ENCODE measurements around the gene SLC13A2. TPM values are rescaled to one million over a fixed set of nuclear protein-coding genes. Genes with fewer than 3 reads are reported as not detected.

The SLC13A2 gene
- polyA plus RNA-seq, 12 donors, result 0.12 to 18.2 TPM; not detected in 10

- no peak for DNase-seq
Observed at GRCh38 chr17:28534740-28535375, 61.4 kb downstream of the SLC13A2 start.

GRCh38 chr17:28536532-28537218 is 63.2 kb downstream of the SLC13A2 start:
- DNase-seq, result no peak

- no peak for DNase-seq
Observed at GRCh38 chr17:28537219-28537610, 63.8 kb downstream of the SLC13A2 start.

- no peak for DNase-seq
Observed at GRCh38 chr17:28538296-28538895, 65.0 kb downstream of the SLC13A2 start.

- no peak for DNase-seq
Observed at GRCh38 chr17:28540231-28540630, 66.8 kb downstream of the SLC13A2 start.

- no peak for DNase-seq
Observed at GRCh38 chr17:28541439-28541838, 68.0 kb downstream of the SLC13A2 start.

- DNase-seq, result no peak
Observed at GRCh38 chr17:28544402-28545140, 71.1 kb downstream of the SLC13A2 start.

- no peak for DNase-seq
Observed at GRCh38 chr17:28545141-28545503, 71.7 kb downstream of the SLC13A2 start.

GRCh38 chr17:28545787-28546415 is 72.5 kb downstream of the SLC13A2 start:
- no peak for DNase-seq

- DNase-seq, result no peak
Observed at GRCh38 chr17:28547096-28547622, 73.7 kb downstream of the SLC13A2 start.

Other genes starting within 250 kb of the SLC13A2 start
- 10 to 100 TPM in 11 of 12 donors, not detected in 1; 14.9 to 50.2 (median 21.7) TPM for gene TMEM97, start 154.4 kb upstream of the SLC13A2 start, polyA plus RNA-seq (ENCODE audit: insufficient read length in 12 of 12)
- gene IFT20, start 138.2 kb upstream of the SLC13A2 start, polyA plus RNA-seq (ENCODE audit: insufficient read length in 12 of 12), result 10 to 100 TPM in 11 of 12 donors, not detected in 1; 20.2 to 74.8 (median 37.7) TPM
- gene TNFAIP1, start 137.9 kb upstream of the SLC13A2 start, polyA plus RNA-seq (ENCODE audit: insufficient read length in 12 of 12), result 10 to 100 TPM in 11 of 12 donors, not detected in 1; 28.3 to 40.3 (median 32.2) TPM
- 10 to 100 TPM in 11 of 12 donors, not detected in 1; 30.2 to 63.0 (median 57.6) TPM for gene POLDIP2, start 116.1 kb upstream of the SLC13A2 start, polyA plus RNA-seq (ENCODE audit: insufficient read length in 12 of 12)
- gene SEBOX, start 108.4 kb upstream of the SLC13A2 start, polyA plus RNA-seq (ENCODE audit: insufficient read length in 12 of 12), result not detected
- gene VTN, start 103.3 kb upstream of the SLC13A2 start, polyA plus RNA-seq (ENCODE audit: insufficient read length in 12 of 12), result 10 to 100 TPM in 1 of 12 donors, 1 to 10 TPM in 2, under 1 TPM in 7, not detected in 2; 0.34 to 13.8 (median 0.63) TPM
- gene SARM1, start 102.0 kb upstream of the SLC13A2 start, polyA plus RNA-seq (ENCODE audit: insufficient read length in 12 of 12), result 10 to 100 TPM in 1 of 12 donors, 1 to 10 TPM in 10, not detected in 1; 4.3 to 21.5 (median 5.4) TPM
- 10 to 100 TPM in 3 of 12 donors, 1 to 10 TPM in 8, not detected in 1; 6.3 to 10.2 (median 9.0) TPM for gene SLC46A1, start 67.4 kb upstream of the SLC13A2 start, polyA plus RNA-seq (ENCODE audit: insufficient read length in 12 of 12)
- 10 to 100 TPM in 1 of 12 donors, 1 to 10 TPM in 2, under 1 TPM in 1, not detected in 8; 0.13 to 10.7 (median 2.1) TPM for gene FOXN1, start 32.7 kb downstream of the SLC13A2 start, polyA plus RNA-seq (ENCODE audit: insufficient read length in 12 of 12)
- 10 to 100 TPM in 11 of 12 donors, not detected in 1; 10.0 to 35.2 (median 14.3) TPM for gene UNC119, start 79.0 kb downstream of the SLC13A2 start, polyA plus RNA-seq (ENCODE audit: insufficient read length in 12 of 12)
- 10 to 100 TPM in 11 of 12 donors, not detected in 1; 35.5 to 66.0 (median 45.0) TPM for gene PIGS, start 97.9 kb downstream of the SLC13A2 start, polyA plus RNA-seq (ENCODE audit: insufficient read length in 12 of 12)
- 1 to 10 TPM in 9 of 12 donors, under 1 TPM in 1, not detected in 2; 0.85 to 7.5 (median 2.1) TPM for gene ALDOC, start 103.3 kb downstream of the SLC13A2 start, polyA plus RNA-seq (ENCODE audit: insufficient read length in 12 of 12)
- 10 to 100 TPM in 11 of 12 donors, not detected in 1; 13.4 to 40.4 (median 20.9) TPM for gene SPAG5, start 125.4 kb downstream of the SLC13A2 start, polyA plus RNA-seq (ENCODE audit: insufficient read length in 12 of 12)
- 10 to 100 TPM in 9 of 12 donors, 1 to 10 TPM in 2, not detected in 1; 8.0 to 32.5 (median 16.8) TPM for gene RSKR, start 140.5 kb downstream of the SLC13A2 start, polyA plus RNA-seq (ENCODE audit: insufficient read length in 12 of 12)
- 10 to 100 TPM in 11 of 12 donors, not detected in 1; 47.5 to 88.6 (median 53.1) TPM for gene BLTP2, start 171.5 kb downstream of the SLC13A2 start, polyA plus RNA-seq (ENCODE audit: insufficient read length in 12 of 12)
- gene SDF2, start 188.3 kb downstream of the SLC13A2 start, polyA plus RNA-seq (ENCODE audit: insufficient read length in 12 of 12), result 10 to 100 TPM in 11 of 12 donors, not detected in 1; 31.3 to 49.8 (median 39.7) TPM
- 10 to 100 TPM in 11 of 12 donors, not detected in 1; 36.7 to 76.8 (median 40.9) TPM for gene SUPT6H, start 188.6 kb downstream of the SLC13A2 start, polyA plus RNA-seq (ENCODE audit: insufficient read length in 12 of 12)
- gene PROCA1, start 238.2 kb downstream of the SLC13A2 start, polyA plus RNA-seq (ENCODE audit: insufficient read length in 12 of 12), result 1 to 10 TPM in 10 of 12 donors, not detected in 2; 1.6 to 9.0 (median 2.5) TPM
- gene RAB34, start 244.2 kb downstream of the SLC13A2 start, polyA plus RNA-seq (ENCODE audit: insufficient read length in 12 of 12), result 10 to 100 TPM in 11 of 12 donors, not detected in 1; 49.7 to 98.2 (median 66.4) TPM
- 1,000 to 10,000 TPM in 9 of 12 donors, 100 to 1,000 TPM in 2, not detected in 1; 515 to 1,778 (median 1,509) TPM for gene RPL23A, start 246.3 kb downstream of the SLC13A2 start, polyA plus RNA-seq (ENCODE audit: insufficient read length in 12 of 12)